GM21723 (cell line): ENCODE results near the gene ACAN.

ENCODE experiments used
- ATAC-seq: cut with Tn5 transposase; IDR thresholded peaks from one replicate; pipeline ENCODE4 v1.9.1; 2021; ENCODE audit warnings: mild to moderate bottlenecking, moderate library complexity; ENCODE audit not compliant: unreplicated experiment

ACAN gene

DNA sequence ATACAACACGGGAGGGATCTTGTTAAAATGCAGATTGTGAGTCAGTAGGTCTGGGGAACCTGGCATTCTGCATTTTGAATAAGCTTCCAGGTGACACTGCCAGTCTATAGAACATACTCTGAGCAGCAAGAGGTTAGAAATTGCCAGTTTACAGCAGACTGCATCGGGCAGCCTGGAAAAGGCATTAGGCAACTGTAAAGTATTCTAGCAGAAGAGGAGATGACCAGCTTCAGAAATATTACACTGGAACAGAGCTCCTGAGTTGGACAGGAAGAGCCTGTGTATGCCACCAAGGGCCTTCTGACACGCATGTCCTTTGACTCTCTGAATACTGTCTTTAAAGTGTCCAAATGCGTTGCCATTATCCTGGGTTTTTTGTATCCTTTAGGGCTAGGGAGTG is 2.5 kb upstream of the ACAN start:
- no peak for ATAC-seq

- no peak for ATAC-seq
These were observed 816 bp upstream of the ACAN start for GRCh38 chr15:88802250-88802990.

DNA sequence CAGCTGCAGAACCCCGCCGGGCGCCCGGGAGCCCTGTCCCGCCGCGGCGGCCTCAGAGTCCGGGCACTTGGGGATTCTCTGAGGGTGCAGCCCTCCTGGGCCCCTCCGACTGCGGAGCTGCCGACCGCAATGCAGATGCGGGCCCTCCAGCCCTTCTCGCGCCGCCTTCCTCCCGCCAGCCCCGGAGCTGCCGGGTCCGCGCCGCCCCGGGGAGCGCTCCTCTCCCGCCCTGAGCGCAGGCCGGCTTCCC is 320 bp upstream of the ACAN start:
- ATAC-seq = no peak

- no peak for ATAC-seq
These were observed 648 bp downstream of the ACAN start for GRCh38 chr15:88803920-88804247.

DNA sequence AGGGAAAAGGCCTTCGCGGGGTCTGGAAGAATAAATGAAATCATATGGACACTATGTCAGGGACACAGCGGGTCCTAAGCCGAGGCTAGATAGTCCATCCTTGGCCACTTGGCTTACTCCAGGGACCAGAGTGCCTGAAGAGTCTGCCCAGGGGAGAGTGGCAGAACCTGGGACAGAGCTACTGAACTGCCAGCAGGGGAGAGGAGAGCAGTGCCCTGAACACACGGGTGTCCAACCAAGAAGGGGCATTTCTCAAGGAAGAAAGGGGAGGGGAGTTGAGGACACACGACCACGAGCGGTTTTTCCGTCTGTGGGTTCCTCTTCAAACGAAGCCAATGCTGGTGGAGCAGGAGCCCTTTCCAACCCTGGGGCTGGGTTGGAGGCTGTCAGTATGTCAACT is 1.0 kb downstream of the ACAN start:
- ATAC-seq = no peak

GRCh38 chr15:88805031-88805780 is 2.0 kb downstream of the ACAN start:
- no peak for ATAC-seq

GRCh38 chr15:88810446-88810845 is 7.2 kb downstream of the ACAN start:
- ATAC-seq = no peak

DNA sequence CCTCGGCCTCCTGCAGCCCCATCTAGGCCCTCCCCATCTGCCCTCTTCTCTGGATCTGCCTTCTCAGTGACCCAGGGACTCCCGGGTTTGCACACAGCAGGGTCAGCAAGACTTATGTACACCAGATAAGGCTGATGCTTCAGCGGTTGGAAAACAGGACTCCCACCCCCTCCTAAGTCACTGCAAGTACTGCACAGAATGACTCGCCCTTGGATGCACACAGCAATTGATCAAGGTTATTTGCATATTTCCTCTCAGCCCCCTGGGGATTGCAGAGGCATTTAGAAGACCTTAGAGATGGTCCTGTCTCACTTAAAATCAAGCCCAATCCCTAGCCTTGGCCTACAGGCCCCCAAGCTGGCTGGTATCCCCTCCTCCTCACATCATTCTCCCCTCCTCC is 8.9 kb downstream of the ACAN start:
- ATAC-seq = no peak

GRCh38 chr15:88813960-88814359 is 10.7 kb downstream of the ACAN start:
- ATAC-seq = no peak

GRCh38 chr15:88814393-88814792 is 11.2 kb downstream of the ACAN start:
- ATAC-seq = no peak

- no peak for ATAC-seq
These were observed 15.7 kb downstream of the ACAN start for GRCh38 chr15:88818920-88819319.

DNA sequence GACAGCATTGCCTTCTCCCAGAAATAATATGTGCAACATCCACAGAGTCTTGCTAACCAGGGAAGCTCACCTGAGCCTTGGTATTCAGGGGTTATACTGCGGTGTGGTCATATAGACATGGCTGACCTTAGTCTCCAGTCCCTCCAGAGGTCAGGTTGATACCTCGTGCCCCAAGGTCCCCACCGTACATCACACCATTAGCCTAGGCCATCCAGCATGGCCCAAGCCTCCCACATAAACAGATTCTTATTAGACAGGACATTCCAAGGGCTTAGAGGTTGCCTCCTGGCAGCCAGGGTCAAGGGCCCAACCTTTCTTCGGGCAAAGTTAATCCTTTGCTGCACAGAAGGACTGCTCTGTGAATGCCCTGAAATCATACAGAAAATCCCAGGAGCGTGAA is 18.8 kb downstream of the ACAN start:
- no peak for ATAC-seq

GRCh38 chr15:88828791-88829190 is 25.6 kb downstream of the ACAN start:
- no peak for ATAC-seq

GRCh38 chr15:88830016-88830415 is 26.8 kb downstream of the ACAN start:
- ATAC-seq = no peak

- no peak for ATAC-seq
These were observed 29.8 kb downstream of the ACAN start for GRCh38 chr15:88832820-88833730.

DNA sequence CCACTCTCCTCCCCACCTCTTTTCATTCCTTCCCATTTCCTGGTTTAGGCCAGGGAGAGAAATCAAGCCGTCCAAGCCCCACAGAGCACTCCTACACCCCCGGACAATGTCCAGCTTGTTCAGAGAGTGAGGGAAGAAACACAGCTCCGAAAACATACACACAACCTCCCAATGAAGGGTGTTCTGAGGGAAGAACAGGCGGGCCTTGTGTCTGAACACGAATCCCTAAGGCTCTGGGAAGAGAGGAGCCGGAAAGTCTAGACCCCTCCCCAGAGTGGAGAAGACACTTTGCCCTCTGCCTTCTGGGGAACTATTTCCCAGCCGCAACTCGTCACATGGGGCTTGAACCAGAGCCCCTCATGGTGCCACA is 30.5 kb downstream of the ACAN start:
- ATAC-seq = no peak

GRCh38 chr15:88834211-88834812 is 31.1 kb downstream of the ACAN start:
- no peak for ATAC-seq

- no peak for ATAC-seq
These were observed 31.9 kb downstream of the ACAN start for GRCh38 chr15:88835119-88835518.

DNA sequence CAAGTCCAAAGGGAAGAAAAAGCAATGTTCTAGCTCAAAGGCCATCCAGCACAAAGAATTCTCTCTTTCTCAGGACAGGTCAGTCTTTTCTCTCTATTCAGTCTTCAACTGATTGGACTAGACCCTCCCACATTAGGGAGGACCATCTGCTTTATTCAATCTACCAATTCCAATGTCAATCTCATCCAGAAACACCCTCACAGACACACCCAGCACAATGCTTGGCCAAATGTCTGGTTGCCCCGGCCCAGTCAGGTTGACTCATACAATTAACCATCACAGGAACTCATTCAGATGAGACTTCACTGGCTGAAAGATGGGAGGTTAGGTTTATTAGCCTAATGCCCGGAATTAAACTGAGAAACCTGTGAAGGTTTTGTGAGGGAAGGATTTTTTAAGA is 32.4 kb downstream of the ACAN start:
- no peak for ATAC-seq

DNA sequence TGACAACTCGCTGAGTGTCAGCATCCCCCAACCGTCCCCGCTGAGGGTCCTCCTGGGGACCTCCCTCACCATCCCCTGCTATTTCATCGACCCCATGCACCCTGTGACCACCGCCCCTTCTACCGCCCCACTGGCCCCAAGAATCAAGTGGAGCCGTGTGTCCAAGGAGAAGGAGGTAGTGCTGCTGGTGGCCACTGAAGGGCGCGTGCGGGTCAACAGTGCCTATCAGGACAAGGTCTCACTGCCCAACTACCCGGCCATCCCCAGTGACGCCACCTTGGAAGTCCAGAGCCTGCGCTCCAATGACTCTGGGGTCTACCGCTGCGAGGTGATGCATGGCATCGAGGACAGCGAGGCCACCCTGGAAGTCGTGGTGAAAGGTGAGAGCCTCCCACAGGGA is 35.4 kb downstream of the ACAN start:
- ATAC-seq = no peak

GRCh38 chr15:88839146-88839545 is 35.9 kb downstream of the ACAN start:
- no peak for ATAC-seq

GRCh38 chr15:88839961-88840360 is 36.7 kb downstream of the ACAN start:
- no peak for ATAC-seq
